ENCODE data around the gene AFAP1L2.

DNA sequence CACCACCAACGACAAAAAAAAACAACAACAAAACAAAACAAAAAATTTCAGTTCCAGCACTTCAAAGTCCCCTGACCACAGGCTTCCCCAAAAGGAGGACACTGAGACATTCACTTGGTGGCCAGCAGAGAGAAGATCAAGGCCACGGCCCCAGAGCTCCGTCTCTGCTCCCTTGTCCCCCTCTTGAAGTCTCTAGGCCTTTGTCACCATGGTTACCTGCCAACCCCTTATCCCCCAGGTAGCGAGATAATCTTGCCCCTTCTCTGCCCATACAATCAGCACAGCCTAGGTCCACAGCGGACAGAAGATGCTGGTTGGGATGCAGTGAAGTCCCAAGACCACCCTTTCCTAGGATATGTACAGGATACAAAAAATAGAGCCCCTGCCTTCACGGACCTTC is 30.7 kb downstream of the AFAP1L2 start:
- TF ChIP-seq, protein P1, sequence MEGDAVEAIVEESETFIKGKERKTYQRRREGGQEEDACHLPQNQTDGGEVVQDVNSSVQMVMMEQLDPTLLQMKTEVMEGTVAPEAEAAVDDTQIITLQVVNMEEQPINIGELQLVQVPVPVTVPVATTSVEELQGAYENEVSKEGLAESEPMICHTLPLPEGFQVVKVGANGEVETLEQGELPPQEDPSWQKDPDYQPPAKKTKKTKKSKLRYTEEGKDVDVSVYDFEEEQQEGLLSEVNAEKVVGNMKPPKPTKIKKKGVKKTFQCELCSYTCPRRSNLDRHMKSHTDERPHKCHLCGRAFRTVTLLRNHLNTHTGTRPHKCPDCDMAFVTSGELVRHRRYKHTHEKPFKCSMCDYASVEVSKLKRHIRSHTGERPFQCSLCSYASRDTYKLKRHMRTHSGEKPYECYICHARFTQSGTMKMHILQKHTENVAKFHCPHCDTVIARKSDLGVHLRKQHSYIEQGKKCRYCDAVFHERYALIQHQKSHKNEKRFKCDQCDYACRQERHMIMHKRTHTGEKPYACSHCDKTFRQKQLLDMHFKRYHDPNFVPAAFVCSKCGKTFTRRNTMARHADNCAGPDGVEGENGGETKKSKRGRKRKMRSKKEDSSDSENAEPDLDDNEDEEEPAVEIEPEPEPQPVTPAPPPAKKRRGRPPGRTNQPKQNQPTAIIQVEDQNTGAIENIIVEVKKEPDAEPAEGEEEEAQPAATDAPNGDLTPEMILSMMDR (conservative IDR thresholded peaks at IDR 0.05; ENCODE audit: low read length), result no peak
- TF ChIP-seq EZH2phosphoT487 (IDR thresholded peaks at IDR 0.05; ENCODE audit: borderline replicate concordance, low read depth, low read length), result no peak
